SK-N-SH (cell line): ENCODE data around the gene KRTAP2-3.
"Not testable (repeated sequence)": the region's sequence is repeated elsewhere in the genome, so short reads cannot be mapped to it uniquely, and the experiment has no call there.

ENCODE experiments used
- GABPA ChIP-seq: IDR thresholded peaks from 2 replicates; pipeline ENCODE4 v1.4.0; 2012; ENCODE audit warnings: low read depth, mild to moderate bottlenecking
- GATA2 ChIP-seq: sonication (generic); formaldehyde crosslinking; IDR thresholded peaks from 2 replicates; pipeline ENCODE4 v1.5.0; 2020; ENCODE audit warnings: mild to moderate bottlenecking, missing genetic modification reagents
- MEF2A ChIP-seq: IDR thresholded peaks from 2 replicates; pipeline ENCODE4 v1.4.0; 2012; ENCODE audit warnings: low read depth, borderline replicate concordance
- POLR2AphosphoS5 ChIP-seq: IDR thresholded peaks from 2 replicates; pipeline ENCODE4 v1.6.1; 2012; ENCODE audit warnings: low read depth, low read length
- RAD21 ChIP-seq: IDR thresholded peaks from 2 replicates; pipeline ENCODE4 v1.6.1; 2012; ENCODE audit warnings: mild to moderate bottlenecking, low read length
- YY1 ChIP-seq: IDR thresholded peaks from 2 replicates; pipeline ENCODE4 v1.4.0; 2012; ENCODE audit warnings: low read depth, mild to moderate bottlenecking
- TF ChIP-seq, protein P1 (sequence below): fragments of 200-600 bp; sonication (generic); IDR thresholded peaks from 2 replicates; pipeline ENCODE4 v1.6.1; 2017; ENCODE audit warnings: antibody characterized with exemption, mild to moderate bottlenecking, moderate library complexity
- TF ChIP-seq, protein P2 (sequence below): IDR thresholded peaks from 2 replicates; pipeline ENCODE4 v1.4.0; 2012; ENCODE audit warnings: low read depth, borderline replicate concordance
- TF ChIP-seq, protein P3 (sequence below): IDR thresholded peaks from 2 replicates; pipeline ENCODE4 v1.4.0; 2012; ENCODE audit warnings: low read depth

DNA sequence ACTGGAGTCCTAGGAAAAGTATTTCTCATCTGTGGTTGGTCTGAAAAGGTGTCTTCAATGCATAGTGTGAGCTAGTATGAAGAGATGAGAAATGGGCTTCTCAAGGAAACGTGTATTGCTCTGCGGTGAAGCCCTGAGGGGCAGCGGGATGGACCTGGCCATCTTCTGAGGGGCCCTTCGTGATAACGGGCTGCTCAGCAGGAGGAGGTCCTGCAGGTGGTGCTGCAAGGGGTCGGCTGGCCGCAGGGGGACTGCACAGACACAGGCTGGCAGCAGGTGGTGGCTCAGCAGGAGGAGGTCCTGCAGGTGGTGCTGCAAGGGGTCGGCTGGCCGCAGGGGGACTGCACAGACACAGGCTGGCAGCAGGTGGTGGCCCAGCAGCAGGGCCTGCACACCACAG lies 5.4 kb downstream of the KRTAP2-3 start:
- TF ChIP-seq, protein P1, sequence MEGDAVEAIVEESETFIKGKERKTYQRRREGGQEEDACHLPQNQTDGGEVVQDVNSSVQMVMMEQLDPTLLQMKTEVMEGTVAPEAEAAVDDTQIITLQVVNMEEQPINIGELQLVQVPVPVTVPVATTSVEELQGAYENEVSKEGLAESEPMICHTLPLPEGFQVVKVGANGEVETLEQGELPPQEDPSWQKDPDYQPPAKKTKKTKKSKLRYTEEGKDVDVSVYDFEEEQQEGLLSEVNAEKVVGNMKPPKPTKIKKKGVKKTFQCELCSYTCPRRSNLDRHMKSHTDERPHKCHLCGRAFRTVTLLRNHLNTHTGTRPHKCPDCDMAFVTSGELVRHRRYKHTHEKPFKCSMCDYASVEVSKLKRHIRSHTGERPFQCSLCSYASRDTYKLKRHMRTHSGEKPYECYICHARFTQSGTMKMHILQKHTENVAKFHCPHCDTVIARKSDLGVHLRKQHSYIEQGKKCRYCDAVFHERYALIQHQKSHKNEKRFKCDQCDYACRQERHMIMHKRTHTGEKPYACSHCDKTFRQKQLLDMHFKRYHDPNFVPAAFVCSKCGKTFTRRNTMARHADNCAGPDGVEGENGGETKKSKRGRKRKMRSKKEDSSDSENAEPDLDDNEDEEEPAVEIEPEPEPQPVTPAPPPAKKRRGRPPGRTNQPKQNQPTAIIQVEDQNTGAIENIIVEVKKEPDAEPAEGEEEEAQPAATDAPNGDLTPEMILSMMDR, result not testable (repeated sequence)
- not testable (repeated sequence) for TF ChIP-seq POLR2AphosphoS5, GATA2, MEF2A, RAD21, YY1, GABPA
- TF ChIP-seq, protein P2, sequence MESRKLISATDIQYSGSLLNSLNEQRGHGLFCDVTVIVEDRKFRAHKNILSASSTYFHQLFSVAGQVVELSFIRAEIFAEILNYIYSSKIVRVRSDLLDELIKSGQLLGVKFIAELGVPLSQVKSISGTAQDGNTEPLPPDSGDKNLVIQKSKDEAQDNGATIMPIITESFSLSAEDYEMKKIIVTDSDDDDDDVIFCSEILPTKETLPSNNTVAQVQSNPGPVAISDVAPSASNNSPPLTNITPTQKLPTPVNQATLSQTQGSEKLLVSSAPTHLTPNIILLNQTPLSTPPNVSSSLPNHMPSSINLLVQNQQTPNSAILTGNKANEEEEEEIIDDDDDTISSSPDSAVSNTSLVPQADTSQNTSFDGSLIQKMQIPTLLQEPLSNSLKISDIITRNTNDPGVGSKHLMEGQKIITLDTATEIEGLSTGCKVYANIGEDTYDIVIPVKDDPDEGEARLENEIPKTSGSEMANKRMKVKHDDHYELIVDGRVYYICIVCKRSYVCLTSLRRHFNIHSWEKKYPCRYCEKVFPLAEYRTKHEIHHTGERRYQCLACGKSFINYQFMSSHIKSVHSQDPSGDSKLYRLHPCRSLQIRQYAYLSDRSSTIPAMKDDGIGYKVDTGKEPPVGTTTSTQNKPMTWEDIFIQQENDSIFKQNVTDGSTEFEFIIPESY, result not testable (repeated sequence)
- TF ChIP-seq, protein P3, sequence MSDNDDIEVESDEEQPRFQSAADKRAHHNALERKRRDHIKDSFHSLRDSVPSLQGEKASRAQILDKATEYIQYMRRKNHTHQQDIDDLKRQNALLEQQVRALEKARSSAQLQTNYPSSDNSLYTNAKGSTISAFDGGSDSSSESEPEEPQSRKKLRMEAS, result not testable (repeated sequence)
